Karpas-422 (cell line): ENCODE results near the gene CCDC192. TPM values are rescaled to one million over a fixed set of nuclear protein-coding genes. Genes with fewer than 3 reads are reported as not detected.
A peak's percentile ranks its signal among the peaks of the same experiment; 100 is the strongest.

ENCODE experiments used
- DNase-seq: peaks from one replicate; pipeline ENCODE4 v3.0.0-alpha.2; 2015
- H2AFZ ChIP-seq: fragments of 200-600 bp; sonication (generic); 2 replicates; pipeline ENCODE4 v1.6.1; 2014; ENCODE audit warnings: antibody characterized with exemption, low read length, mixed read lengths
- H3K27ac ChIP-seq: fragments of 200-600 bp; sonication (generic); 2 replicates; pipeline ENCODE4 v1.5.1; 2014; ENCODE audit warnings: mild to moderate bottlenecking, low read length, moderate library complexity
- H3K27me3 ChIP-seq: fragments of 200-600 bp; sonication (generic); 2 replicates; pipeline ENCODE4 v1.6.1; 2014; ENCODE audit warnings: low read length, mixed read lengths
- H3K36me3 ChIP-seq: fragments of 200-600 bp; sonication (generic); 2 replicates; pipeline ENCODE4 v1.6.1; 2014; ENCODE audit warnings: low read length, mixed read lengths; ENCODE audit not compliant: insufficient read depth
- H3K4me1 ChIP-seq: fragments of 200-600 bp; sonication (generic); 2 replicates; pipeline ENCODE4 v1.6.1; 2014; ENCODE audit warnings: mild to moderate bottlenecking, low read length, mixed read lengths
- H3K4me2 ChIP-seq: fragments of 200-600 bp; sonication (generic); 2 replicates; pipeline ENCODE4 v1.6.1; 2014; ENCODE audit warnings: low read length, low read depth, mild to moderate bottlenecking; ENCODE audit not compliant: poor library complexity, severe bottlenecking
- H3K4me3 ChIP-seq: fragments of 200-600 bp; sonication (generic); 2 replicates; pipeline ENCODE4 v1.5.1; 2014; ENCODE audit warnings: mild to moderate bottlenecking, antibody characterized with exemption, low read length, mixed read lengths
- H3K79me2 ChIP-seq: fragments of 200-600 bp; sonication (generic); 2 replicates; pipeline ENCODE4 v1.6.1; 2014; ENCODE audit warnings: mild to moderate bottlenecking, low read length, mixed read lengths
- H3K9ac ChIP-seq: fragments of 200-600 bp; sonication (generic); 2 replicates; pipeline ENCODE4 v1.6.0; 2014; ENCODE audit warnings: low read length
- H3K9me2 ChIP-seq: fragments of 200-600 bp; sonication (generic), shearing (Covaris generic); replicated peaks from 2 replicates; pipeline ENCODE4 v1.6.0; 2014; ENCODE audit warnings: mild to moderate bottlenecking, low read length, moderate library complexity; ENCODE audit not compliant: insufficient read depth
- H3K9me3 ChIP-seq: fragments of 300-700, 200-600 bp; sonication (generic); 2 replicates; pipeline ENCODE4 v1.6.1; 2014; ENCODE audit warnings: low read length, mixed read lengths
- H4K20me1 ChIP-seq: fragments of 200-600 bp; sonication (generic); 2 replicates; pipeline ENCODE4 v1.6.1; 2014; ENCODE audit warnings: mild to moderate bottlenecking, antibody characterized with exemption, low read length, low read depth; ENCODE audit not compliant: insufficient read depth
- total RNA-seq: library from RNA; depleted of rRNA; stranded (reverse); fragments of >200 nt; shearing (Covaris generic); gene quantifications from 2 replicates; pipeline ENCODE4 v1.2.3, GENCODE V29; 2014; ENCODE audit warnings: low replicate concordance

The CCDC192 gene
- total RNA-seq, 1 experiment from 2014 or later = not detected

- Histone ChIP-seq H3K9me2 (no peaks in the 10 kb centered on the region), H2AFZ (no peak overlapping the region), H3K4me2 (no peak overlapping the region), H3K9me3 (no peaks in the 10 kb centered on the region), H3K36me3 (no peaks in the 10 kb centered on the region; the same call in 1 of the 2 replicates), H3K27me3 (no peaks in the 10 kb centered on the region), H3K4me3 (no peak overlapping the region), H3K4me1 (peaks cover 38% of the 10 kb centered on the region), H3K27ac (no peak overlapping the region), H3K79me2 (no peaks in the 10 kb centered on the region), H4K20me1 (no peaks in the 10 kb centered on the region), H3K9ac (no peak overlapping the region)
- no peak for DNase-seq
Observed at GRCh38 chr5:127824126-127824525, 120.9 kb downstream of the CCDC192 start.

GRCh38 chr5:127826011-127826410 is 122.8 kb downstream of the CCDC192 start:
- H3K9ac ChIP-seq = peak overlapping the region; percentile 6; the same call in 1 of the 2 replicates
- H4K20me1 ChIP-seq = no peaks in the 10 kb centered on the region
- H3K4me2 ChIP-seq = peak overlapping the region; percentile 52
- H3K9me3 ChIP-seq = no peaks in the 10 kb centered on the region
- no peaks in the 10 kb centered on the region for H3K9me2 ChIP-seq
- 0 out of 2 replicates have a peak overlapping the region, but pooled peaks have one; percentile 16 for H3K4me3 ChIP-seq
- 0 out of 2 replicates have a peak overlapping the region, but pooled peaks have one; percentile 25 for H2AFZ ChIP-seq
- H3K4me1 ChIP-seq = peaks cover 49% of the 10 kb centered on the region
- peak; percentile 50 for DNase-seq
- no peaks in the 10 kb centered on the region for H3K27me3 ChIP-seq
- H3K79me2 ChIP-seq = no peaks in the 10 kb centered on the region
- no peaks in the 10 kb centered on the region; the same call in 1 of the 2 replicates for H3K36me3 ChIP-seq
- H3K27ac ChIP-seq = no peak overlapping the region

GRCh38 chr5:127827451-127827850 is 124.3 kb downstream of the CCDC192 start:
- Histone ChIP-seq H3K9me3 (no peaks in the 10 kb centered on the region), H3K4me2 (no peak overlapping the region), H2AFZ (no peak overlapping the region), H3K79me2 (no peaks in the 10 kb centered on the region), H3K9me2 (no peaks in the 10 kb centered on the region), H3K27me3 (no peaks in the 10 kb centered on the region), H3K4me3 (no peak overlapping the region), H3K4me1 (peaks cover 55% of the 10 kb centered on the region), H3K9ac (no peak overlapping the region), H3K27ac (no peak overlapping the region), H3K36me3 (no peaks in the 10 kb centered on the region; the same call in 1 of the 2 replicates), H4K20me1 (no peaks in the 10 kb centered on the region)
- DNase-seq = peak; percentile 40

GRCh38 chr5:127830157-127830556 is 127.0 kb downstream of the CCDC192 start:
- no peaks in the 10 kb centered on the region for H3K9me3 ChIP-seq
- peaks cover 80% of the 10 kb centered on the region for H3K4me1 ChIP-seq
- H3K27ac ChIP-seq = peak overlapping the region; percentile 100
- no peaks in the 10 kb centered on the region for H3K79me2 ChIP-seq
- no peaks in the 10 kb centered on the region for H4K20me1 ChIP-seq
- H3K9ac ChIP-seq = peak overlapping the region; percentile 47
- no peaks in the 10 kb centered on the region for H3K36me3 ChIP-seq
- H3K9me2 ChIP-seq = no peaks in the 10 kb centered on the region
- DNase-seq = peak; percentile 42
- H3K4me2 ChIP-seq = peak overlapping the region; percentile 78
- no peaks in the 10 kb centered on the region for H3K27me3 ChIP-seq
- no peak overlapping the region for H3K4me3 ChIP-seq
- H2AFZ ChIP-seq = peak overlapping the region; percentile 59

- Histone ChIP-seq H3K4me1 (peaks cover 80% of the 10 kb centered on the region), H3K4me3 (no peak overlapping the region; the same call in 1 of the 2 replicates), H4K20me1 (no peaks in the 10 kb centered on the region), H3K27me3 (no peaks in the 10 kb centered on the region), H3K36me3 (peaks cover 4% of the 10 kb centered on the region; the same call in 1 of the 2 replicates), H3K9me2 (no peaks in the 10 kb centered on the region), H2AFZ (peak overlapping the region; percentile 59), H3K79me2 (no peaks in the 10 kb centered on the region), H3K4me2 (peak overlapping the region; percentile 78), H3K9me3 (peaks cover 1% of the 10 kb centered on the region; the same call in 1 of the 2 replicates), H3K9ac (peak overlapping the region; percentile 47), H3K27ac (peak overlapping the region; percentile 100)
- peak; percentile 64 for DNase-seq
Observed at GRCh38 chr5:127830829-127831598, 127.8 kb downstream of the CCDC192 start.

GRCh38 chr5:127832067-127832466 is 128.9 kb downstream of the CCDC192 start:
- Histone ChIP-seq H3K27ac (peak overlapping the region; percentile 100), H3K9ac (peak overlapping the region; percentile 73), H4K20me1 (no peaks in the 10 kb centered on the region), H3K27me3 (no peaks in the 10 kb centered on the region), H3K36me3 (peaks cover 11% of the 10 kb centered on the region; the same call in 1 of the 2 replicates), H3K9me3 (peaks cover 9% of the 10 kb centered on the region; the same call in 1 of the 2 replicates), H3K9me2 (no peaks in the 10 kb centered on the region), H3K4me2 (peak overlapping the region; percentile 78), H3K79me2 (no peaks in the 10 kb centered on the region), H3K4me3 (peak overlapping the region; percentile 36), H3K4me1 (peaks cover 71% of the 10 kb centered on the region), H2AFZ (no peak overlapping the region)
- DNase-seq = peak; percentile 90

- H3K79me2 ChIP-seq = no peaks in the 10 kb centered on the region
- H3K9ac ChIP-seq = peak overlapping the region; percentile 73
- peak; percentile 95 for DNase-seq
- H3K4me1 ChIP-seq = peaks cover 80% of the 10 kb centered on the region
- H3K27ac ChIP-seq = peak overlapping the region; percentile 100
- peak overlapping the region; percentile 36; the same call in 1 of the 2 replicates for H3K4me3 ChIP-seq
- no peaks in the 10 kb centered on the region for H4K20me1 ChIP-seq
- H3K4me2 ChIP-seq = peak overlapping the region; percentile 78
- H3K36me3 ChIP-seq = peaks cover 15% of the 10 kb centered on the region; the same call in 1 of the 2 replicates
- H3K27me3 ChIP-seq = no peaks in the 10 kb centered on the region
- no peak overlapping the region for H2AFZ ChIP-seq
- no peaks in the 10 kb centered on the region for H3K9me2 ChIP-seq
- H3K9me3 ChIP-seq = peaks cover 9% of the 10 kb centered on the region; the same call in 1 of the 2 replicates
Observed at GRCh38 chr5:127834094-127834531, 130.9 kb downstream of the CCDC192 start.

GRCh38 chr5:127834554-127834953 is 131.4 kb downstream of the CCDC192 start:
- H3K79me2 ChIP-seq = no peaks in the 10 kb centered on the region
- H3K4me3 ChIP-seq = no peak overlapping the region
- peaks cover 9% of the 10 kb centered on the region; the same call in 1 of the 2 replicates for H3K9me3 ChIP-seq
- DNase-seq = peak; percentile 97
- no peaks in the 10 kb centered on the region for H4K20me1 ChIP-seq
- no peak overlapping the region for H2AFZ ChIP-seq
- peaks cover 78% of the 10 kb centered on the region for H3K4me1 ChIP-seq
- peak overlapping the region; percentile 78 for H3K4me2 ChIP-seq
- H3K9ac ChIP-seq = peak overlapping the region; percentile 73
- peak overlapping the region; percentile 100 for H3K27ac ChIP-seq
- H3K36me3 ChIP-seq = peaks cover 15% of the 10 kb centered on the region; the same call in 1 of the 2 replicates
- no peaks in the 10 kb centered on the region for H3K9me2 ChIP-seq
- no peaks in the 10 kb centered on the region for H3K27me3 ChIP-seq
